GM12878 (cell line): ENCODE results near the gene ARHGEF6.

Source experiments
- CHD1 ChIP-seq: IDR thresholded peaks from 2 replicates; pipeline ENCODE4 v1.6.1; 2012; ENCODE audit warnings: low read depth, low read length, improper control_type of control experiment
- FOXM1 ChIP-seq: IDR thresholded peaks from 2 replicates; pipeline ENCODE4 v1.6.1; 2012; ENCODE audit warnings: low read depth, mild to moderate bottlenecking, inconsistent platforms, low read length, moderate library complexity
- RUNX3 ChIP-seq: IDR thresholded peaks from 2 replicates; pipeline ENCODE4 v1.6.1; 2012; ENCODE audit warnings: low read length, inconsistent platforms
- STAT3 ChIP-seq: IDR thresholded peaks from 2 replicates; pipeline ENCODE4 v1.6.1; 2011; ENCODE audit warnings: low read depth, low read length, improper control_type of control experiment
- TF ChIP-seq, protein P1 (sequence below), 3 experiments: IDR thresholded peaks in 2 of 3; conservative IDR thresholded peaks in 1 of 3; 2 replicates each; pipeline ENCODE4 v1.5.1; 2011; ENCODE audit warnings: low read depth in 3 of 3, low read length in 3 of 3, mild to moderate bottlenecking in 3 of 3, control low read depth in 2 of 3, moderate library complexity in 2 of 3, inconsistent platforms in 1 of 3, mixed read lengths in 1 of 3; ENCODE audit not compliant: control insufficient read depth in 2 of 3, insufficient read depth in 1 of 3; ENCODE audit errors: extremely low read depth in 1 of 3
- TF ChIP-seq, protein P2 (sequence below): fragments of 450-650 bp; IDR thresholded peaks from 2 replicates; pipeline ENCODE4 v1.6.1; 2017; ENCODE audit warnings: antibody characterized with exemption, mild to moderate bottlenecking, moderate library complexity
- TF ChIP-seq, protein P3 (sequence below): fragments of 450-650 bp; IDR thresholded peaks from 2 replicates; pipeline ENCODE4 v1.6.1; 2014; ENCODE audit warnings: mild to moderate bottlenecking
- TF ChIP-seq, protein P4 (sequence below): IDR thresholded peaks from 2 replicates; pipeline ENCODE4 v1.6.1; 2012; ENCODE audit warnings: low read depth, low read length, improper control_type of control experiment

DNA sequence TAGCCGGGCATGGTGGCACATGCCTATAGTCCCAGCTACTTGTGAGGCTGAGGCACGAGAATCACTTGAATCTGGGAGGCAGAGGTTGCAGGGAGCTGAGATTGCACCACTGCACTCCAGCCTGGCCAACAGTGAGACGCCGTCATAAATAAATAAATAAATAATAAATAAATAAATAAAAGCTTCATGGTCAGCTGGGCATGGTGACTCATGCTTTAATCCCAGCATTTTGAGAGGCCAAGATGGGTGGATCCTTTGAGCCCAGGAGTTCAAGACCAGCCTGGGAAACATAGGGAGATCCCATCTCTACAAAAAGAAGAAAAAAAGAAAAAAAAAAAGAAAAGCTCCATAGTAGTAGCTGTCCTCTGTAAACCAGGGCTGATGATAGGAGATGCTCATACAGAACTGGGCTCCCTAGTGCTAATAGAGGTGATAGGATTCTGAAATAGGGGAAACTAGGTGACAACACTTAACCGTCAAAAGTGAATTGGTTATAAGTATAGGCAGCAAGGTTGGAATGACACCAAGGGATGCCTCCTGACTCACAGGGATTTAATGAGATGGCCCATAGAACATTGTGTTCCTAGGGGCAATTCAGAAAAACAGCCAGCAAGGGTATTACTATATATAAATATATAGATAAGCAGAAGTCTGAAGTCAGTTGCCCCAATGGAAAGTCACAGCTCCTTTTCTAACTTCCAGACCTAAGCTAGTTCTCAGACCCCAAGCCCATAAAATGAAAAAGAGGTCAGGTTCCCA is 41.8 kb upstream of the ARHGEF6 start:
- no peak for TF ChIP-seq CHD1
- TF ChIP-seq FOXM1 = no peak
- TF ChIP-seq, protein P1, sequence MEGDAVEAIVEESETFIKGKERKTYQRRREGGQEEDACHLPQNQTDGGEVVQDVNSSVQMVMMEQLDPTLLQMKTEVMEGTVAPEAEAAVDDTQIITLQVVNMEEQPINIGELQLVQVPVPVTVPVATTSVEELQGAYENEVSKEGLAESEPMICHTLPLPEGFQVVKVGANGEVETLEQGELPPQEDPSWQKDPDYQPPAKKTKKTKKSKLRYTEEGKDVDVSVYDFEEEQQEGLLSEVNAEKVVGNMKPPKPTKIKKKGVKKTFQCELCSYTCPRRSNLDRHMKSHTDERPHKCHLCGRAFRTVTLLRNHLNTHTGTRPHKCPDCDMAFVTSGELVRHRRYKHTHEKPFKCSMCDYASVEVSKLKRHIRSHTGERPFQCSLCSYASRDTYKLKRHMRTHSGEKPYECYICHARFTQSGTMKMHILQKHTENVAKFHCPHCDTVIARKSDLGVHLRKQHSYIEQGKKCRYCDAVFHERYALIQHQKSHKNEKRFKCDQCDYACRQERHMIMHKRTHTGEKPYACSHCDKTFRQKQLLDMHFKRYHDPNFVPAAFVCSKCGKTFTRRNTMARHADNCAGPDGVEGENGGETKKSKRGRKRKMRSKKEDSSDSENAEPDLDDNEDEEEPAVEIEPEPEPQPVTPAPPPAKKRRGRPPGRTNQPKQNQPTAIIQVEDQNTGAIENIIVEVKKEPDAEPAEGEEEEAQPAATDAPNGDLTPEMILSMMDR (IDR thresholded peaks at IDR 0.05 in 2 of 3, conservative IDR thresholded peaks at IDR 0.05 in 1 of 3; ENCODE audit: control insufficient read depth in 2 of 3, extremely low read depth in 1 of 3, insufficient read depth in 1 of 3, low read depth in 3 of 3, low read length in 3 of 3) = no peak
- TF ChIP-seq, protein P2, sequence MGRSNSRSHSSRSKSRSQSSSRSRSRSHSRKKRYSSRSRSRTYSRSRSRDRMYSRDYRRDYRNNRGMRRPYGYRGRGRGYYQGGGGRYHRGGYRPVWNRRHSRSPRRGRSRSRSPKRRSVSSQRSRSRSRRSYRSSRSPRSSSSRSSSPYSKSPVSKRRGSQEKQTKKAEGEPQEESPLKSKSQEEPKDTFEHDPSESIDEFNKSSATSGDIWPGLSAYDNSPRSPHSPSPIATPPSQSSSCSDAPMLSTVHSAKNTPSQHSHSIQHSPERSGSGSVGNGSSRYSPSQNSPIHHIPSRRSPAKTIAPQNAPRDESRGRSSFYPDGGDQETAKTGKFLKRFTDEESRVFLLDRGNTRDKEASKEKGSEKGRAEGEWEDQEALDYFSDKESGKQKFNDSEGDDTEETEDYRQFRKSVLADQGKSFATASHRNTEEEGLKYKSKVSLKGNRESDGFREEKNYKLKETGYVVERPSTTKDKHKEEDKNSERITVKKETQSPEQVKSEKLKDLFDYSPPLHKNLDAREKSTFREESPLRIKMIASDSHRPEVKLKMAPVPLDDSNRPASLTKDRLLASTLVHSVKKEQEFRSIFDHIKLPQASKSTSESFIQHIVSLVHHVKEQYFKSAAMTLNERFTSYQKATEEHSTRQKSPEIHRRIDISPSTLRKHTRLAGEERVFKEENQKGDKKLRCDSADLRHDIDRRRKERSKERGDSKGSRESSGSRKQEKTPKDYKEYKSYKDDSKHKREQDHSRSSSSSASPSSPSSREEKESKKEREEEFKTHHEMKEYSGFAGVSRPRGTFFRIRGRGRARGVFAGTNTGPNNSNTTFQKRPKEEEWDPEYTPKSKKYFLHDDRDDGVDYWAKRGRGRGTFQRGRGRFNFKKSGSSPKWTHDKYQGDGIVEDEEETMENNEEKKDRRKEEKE = no peak
- no peak for TF ChIP-seq STAT3
- TF ChIP-seq, protein P3, sequence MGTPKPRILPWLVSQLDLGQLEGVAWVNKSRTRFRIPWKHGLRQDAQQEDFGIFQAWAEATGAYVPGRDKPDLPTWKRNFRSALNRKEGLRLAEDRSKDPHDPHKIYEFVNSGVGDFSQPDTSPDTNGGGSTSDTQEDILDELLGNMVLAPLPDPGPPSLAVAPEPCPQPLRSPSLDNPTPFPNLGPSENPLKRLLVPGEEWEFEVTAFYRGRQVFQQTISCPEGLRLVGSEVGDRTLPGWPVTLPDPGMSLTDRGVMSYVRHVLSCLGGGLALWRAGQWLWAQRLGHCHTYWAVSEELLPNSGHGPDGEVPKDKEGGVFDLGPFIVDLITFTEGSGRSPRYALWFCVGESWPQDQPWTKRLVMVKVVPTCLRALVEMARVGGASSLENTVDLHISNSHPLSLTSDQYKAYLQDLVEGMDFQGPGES = no peak
- TF ChIP-seq RUNX3 = no peak
- TF ChIP-seq, protein P4, sequence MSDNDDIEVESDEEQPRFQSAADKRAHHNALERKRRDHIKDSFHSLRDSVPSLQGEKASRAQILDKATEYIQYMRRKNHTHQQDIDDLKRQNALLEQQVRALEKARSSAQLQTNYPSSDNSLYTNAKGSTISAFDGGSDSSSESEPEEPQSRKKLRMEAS = no peak
